Fibroblast of skin of back (primary cell): ENCODE data around the gene IL20RB.
"Not testable (repeated sequence)": the region's sequence is repeated elsewhere in the genome, so short reads cannot be mapped to it uniquely, and the experiment has no call there.

Source experiments
- DNase-seq: peaks from one replicate; pipeline ENCODE4 v3.0.0-alpha.2; 2013

IL20RB gene

GRCh38 chr3:136988651-136989050, 30.9 kb downstream of the IL20RB start:
- no peak for DNase-seq

- DNase-seq, result no peak
Observed at GRCh38 chr3:136989781-136990524, 32.2 kb downstream of the IL20RB start.

- no peak for DNase-seq
Observed at GRCh38 chr3:136990826-136991225, 33.0 kb downstream of the IL20RB start.

- DNase-seq, result no peak
Observed at GRCh38 chr3:136992115-136992514, 34.3 kb downstream of the IL20RB start.

GRCh38 chr3:136994772-136995516, 37.2 kb downstream of the IL20RB start:
- DNase-seq, result peak; percentile 72

- DNase-seq, result no peak
Observed at GRCh38 chr3:136995652-136996051, 37.9 kb downstream of the IL20RB start.

GRCh38 chr3:137000039-137000438, 42.3 kb downstream of the IL20RB start:
- no peak for DNase-seq

GRCh38 chr3:137007376-137007775, 49.6 kb downstream of the IL20RB start:
- DNase-seq, result not testable (repeated sequence)

- DNase-seq, result no peak
Observed at GRCh38 chr3:137008131-137008530, 50.3 kb downstream of the IL20RB start.

- DNase-seq, result no peak
Observed at GRCh38 chr3:137008976-137009375, 51.2 kb downstream of the IL20RB start.

- no peak for DNase-seq
Observed at GRCh38 chr3:137010137-137010536, 52.4 kb downstream of the IL20RB start.

- no peak for DNase-seq
Observed at GRCh38 chr3:137011153-137011552, 53.4 kb downstream of the IL20RB start.

- peak; percentile 92 for DNase-seq
Observed at GRCh38 chr3:137012097-137012501, 54.3 kb downstream of the IL20RB start.

- peak; percentile 83 for DNase-seq
Observed at GRCh38 chr3:137013951-137014688, 56.3 kb downstream of the IL20RB start.

- not testable (repeated sequence) for DNase-seq
Observed at GRCh38 chr3:137017316-137017715, 59.5 kb downstream of the IL20RB start.

GRCh38 chr3:137020315-137020714, 62.5 kb downstream of the IL20RB start:
- DNase-seq, result no peak

GRCh38 chr3:137020888-137021287, 63.1 kb downstream of the IL20RB start:
- no peak for DNase-seq

GRCh38 chr3:137024348-137024747, 66.6 kb downstream of the IL20RB start:
- DNase-seq, result no peak

GRCh38 chr3:137026701-137027100, 68.9 kb downstream of the IL20RB start:
- DNase-seq, result no peak

GRCh38 chr3:137032465-137033120, 74.8 kb downstream of the IL20RB start:
- DNase-seq, result peak; percentile 77

GRCh38 chr3:137035631-137036030, 77.8 kb downstream of the IL20RB start:
- DNase-seq, result no peak

GRCh38 chr3:137039570-137039969, 81.8 kb downstream of the IL20RB start:
- DNase-seq, result no peak

- DNase-seq, result no peak
Observed at GRCh38 chr3:137041251-137041650, 83.5 kb downstream of the IL20RB start.
